GM23248 (cell line): Measurements from ENCODE around the gene PTPRK.

Experiments
- EZH2 ChIP-seq: fragments of 200-600 bp; sonication (generic); IDR thresholded peaks from 2 replicates; pipeline ENCODE4 v1.6.1; 2018; ENCODE audit warnings: antibody characterized with exemption, mild to moderate bottlenecking; ENCODE audit not compliant: insufficient read depth, poor library complexity, severe bottlenecking
- EZH2phosphoT487 ChIP-seq: fragments of 200-600 bp; sonication (generic); IDR thresholded peaks from 2 replicates; pipeline ENCODE4 v1.6.1; 2018; ENCODE audit warnings: antibody characterized with exemption, moderate library complexity, mild to moderate bottlenecking, low read depth; ENCODE audit not compliant: insufficient read depth

DNA sequence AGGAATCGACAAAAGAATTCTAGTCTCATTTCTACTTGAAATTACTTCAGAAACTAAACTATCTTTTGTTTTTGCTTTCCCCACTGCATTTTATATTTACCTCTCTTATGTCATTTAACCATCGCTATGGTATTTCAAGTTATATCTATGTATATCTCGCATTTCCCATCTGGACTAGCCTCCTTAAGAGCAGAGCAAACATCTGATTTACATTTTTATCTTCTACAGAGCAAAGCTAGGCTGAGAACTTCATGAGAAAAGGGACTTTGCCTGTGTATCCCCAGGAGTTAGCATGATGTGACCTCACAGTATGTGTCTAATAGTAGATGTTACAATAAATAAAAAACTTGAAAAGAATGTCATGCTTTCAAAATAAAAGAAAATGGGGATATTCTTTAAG lies 201.2 kb downstream of the PTPRK start:
- TF ChIP-seq EZH2, result no peak
- TF ChIP-seq EZH2phosphoT487, result no peak
